Chondrocyte (in vitro differentiated cells): ENCODE results near the gene LRRN3. TPM values are rescaled to one million over a fixed set of nuclear protein-coding genes. Genes with fewer than 3 reads are reported as not detected.

Experiments
- DNase-seq: peaks from one replicate; pipeline ENCODE4 v3.0.0; 2021; ENCODE audit warnings: mixed read lengths, low spot score
- H3K27ac Mint-ChIP-seq: one replicate; pipeline ENCODE4 v1.8.0; 2021; ENCODE audit warnings: mild to moderate bottlenecking, moderate library complexity, mixed read lengths; ENCODE audit not compliant: unreplicated experiment
- H3K27me3 Mint-ChIP-seq: 2 replicates; pipeline ENCODE4 v1.8.0; 2021; ENCODE audit warnings: low read depth, mixed read lengths
- H3K36me3 Mint-ChIP-seq: 2 replicates; pipeline ENCODE4 v1.8.0; 2021; ENCODE audit warnings: low read depth, mixed read lengths
- H3K4me1 Mint-ChIP-seq: 2 replicates; pipeline ENCODE4 v1.8.0; 2021; ENCODE audit warnings: low read depth, mild to moderate bottlenecking, mixed read lengths
- H3K4me3 Mint-ChIP-seq: one replicate; pipeline ENCODE4 v1.8.0; 2021; ENCODE audit warnings: mild to moderate bottlenecking, moderate library complexity, mixed read lengths; ENCODE audit not compliant: unreplicated experiment
- H3K9me3 Mint-ChIP-seq: 2 replicates; pipeline ENCODE4 v1.8.0; 2021; ENCODE audit warnings: low read depth, mixed read lengths
- CTCF ChIP-seq: fragments of 200-600 bp; sonication (generic); IDR thresholded peaks from 2 replicates; pipeline ENCODE4 v1.5.0; 2021; ENCODE audit warnings: antibody characterized with exemption, mild to moderate bottlenecking, moderate library complexity
- total RNA-seq: library from RNA; stranded (reverse); gene quantifications from 3 replicates; pipeline ENCODE4 v1.2.1, GENCODE V29; 2021

LRRN3 gene
- total RNA-seq, 1 donor from 2014 or later = 0.65 TPM

GRCh38 chr7:111103678-111104274, 12.8 kb downstream of the LRRN3 start:
- no peaks in the 10 kb centered on the region for H3K27me3 Mint-ChIP-seq
- no peak for TF ChIP-seq CTCF
- H3K4me1 Mint-ChIP-seq = no peaks in the 10 kb centered on the region

GRCh38 chr7:111104710-111105109, 13.8 kb downstream of the LRRN3 start:
- DNase-seq = no peak
- TF ChIP-seq CTCF = no peak
- H3K4me3 Mint-ChIP-seq = no peak overlapping the region
- H3K27ac Mint-ChIP-seq = no peak overlapping the region
- no peaks in the 10 kb centered on the region for H3K27me3 Mint-ChIP-seq
- no peaks in the 10 kb centered on the region for H3K36me3 Mint-ChIP-seq
- H3K9me3 Mint-ChIP-seq = no peaks in the 10 kb centered on the region
- no peaks in the 10 kb centered on the region for H3K4me1 Mint-ChIP-seq

More at GRCh38 chr7:111103678-111104274, 12.8 kb downstream of the LRRN3 start:
- Mint-ChIP-seq H3K27ac (no peak overlapping the region), H3K4me3 (no peak overlapping the region), H3K36me3 (no peaks in the 10 kb centered on the region), H3K9me3 (no peaks in the 10 kb centered on the region)
- no peak for DNase-seq

- no peak for DNase-seq
- H3K4me3 Mint-ChIP-seq = no peak overlapping the region
- H3K36me3 Mint-ChIP-seq = no peaks in the 10 kb centered on the region
- no peaks in the 10 kb centered on the region for H3K4me1 Mint-ChIP-seq
- H3K9me3 Mint-ChIP-seq = no peaks in the 10 kb centered on the region
- no peak overlapping the region for H3K27ac Mint-ChIP-seq
- no peaks in the 10 kb centered on the region for H3K27me3 Mint-ChIP-seq
- no peak for TF ChIP-seq CTCF
Measured at GRCh38 chr7:111105269-111105668, 14.3 kb downstream of the LRRN3 start.

DNA sequence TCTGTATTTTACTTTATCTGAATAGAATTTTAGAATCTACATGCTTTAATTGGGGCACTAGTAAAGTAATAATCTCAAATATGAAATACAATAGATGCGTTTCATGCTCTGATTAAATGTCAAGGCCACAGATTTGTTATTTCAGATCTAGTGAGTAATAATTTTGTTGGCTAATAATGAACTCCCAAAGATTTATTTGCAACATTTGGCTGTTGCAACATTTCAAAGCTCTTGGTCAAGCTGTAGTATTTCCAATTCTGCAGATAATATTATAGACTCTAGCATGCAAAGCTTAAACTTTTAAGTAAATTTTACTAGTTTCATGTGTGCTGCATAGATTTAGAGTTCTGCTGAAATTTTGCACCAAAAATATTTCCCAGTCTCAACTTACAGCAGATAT, 16.7 kb downstream of the LRRN3 start:
- Mint-ChIP-seq H3K4me1 (peaks cover 6% of the 10 kb centered on the region), H3K9me3 (no peaks in the 10 kb centered on the region), H3K27ac (no peak overlapping the region), H3K36me3 (no peaks in the 10 kb centered on the region), H3K4me3 (no peak overlapping the region), H3K27me3 (no peaks in the 10 kb centered on the region)
- no peak for DNase-seq
- no peak for TF ChIP-seq CTCF

DNA sequence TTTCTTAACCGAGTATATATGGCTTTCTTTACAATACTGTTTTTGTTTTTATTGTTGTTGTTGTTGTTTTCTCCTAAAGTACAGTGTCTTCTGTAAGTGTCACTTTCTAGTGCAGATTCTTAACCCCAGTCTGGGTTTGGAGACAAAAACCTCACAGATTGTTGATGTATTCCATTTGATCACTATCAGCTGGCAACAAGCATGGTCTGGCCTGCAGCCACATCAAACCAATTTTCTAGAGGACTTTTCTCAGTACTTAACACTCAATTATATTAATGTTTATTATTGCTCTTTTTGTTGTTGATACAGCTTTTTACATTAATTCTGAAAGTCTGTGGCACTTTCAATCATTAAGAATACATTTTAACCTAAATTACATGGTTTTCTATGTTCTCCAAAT, 17.1 kb downstream of the LRRN3 start:
- no peak for TF ChIP-seq CTCF
- H3K27me3 Mint-ChIP-seq = no peaks in the 10 kb centered on the region
- no peak for DNase-seq
- H3K4me1 Mint-ChIP-seq = peaks cover 10% of the 10 kb centered on the region
- no peak overlapping the region for H3K4me3 Mint-ChIP-seq
- no peaks in the 10 kb centered on the region for H3K9me3 Mint-ChIP-seq
- H3K36me3 Mint-ChIP-seq = no peaks in the 10 kb centered on the region
- no peak overlapping the region for H3K27ac Mint-ChIP-seq
